Fibroblast of villous mesenchyme (primary cell): ENCODE measurements around the gene NXT1. TPM values are rescaled to one million over a fixed set of nuclear protein-coding genes. Genes with fewer than 3 reads are reported as not detected.

Experiments
- DNase-seq: peaks from one replicate; pipeline ENCODE4 v3.0.0-alpha.2; 2010; ENCODE audit warnings: low read depth
- H3K4me3 ChIP-seq: 2 replicates; pipeline ENCODE4 v1.5.1; 2011; ENCODE audit warnings: low read depth, mild to moderate bottlenecking, low read length
- CTCF ChIP-seq: IDR thresholded peaks from 2 replicates; pipeline ENCODE4 v1.5.1; 2012; ENCODE audit warnings: low read depth, mild to moderate bottlenecking, low read length; ENCODE audit not compliant: insufficient read depth
- total RNA-seq: library from RNA; depleted of rRNA; stranded (reverse); fragments of >200 nt; gene quantifications from 2 replicates; pipeline ENCODE4 v1.2.3, GENCODE V29; 2012

The NXT1 gene
- total RNA-seq, 1 donor: 22.9 TPM

GRCh38 chr20:23381876-23382275 lies 31.3 kb downstream of the NXT1 start:
- H3K4me3 ChIP-seq: no peak overlapping the region
- no peak for DNase-seq
- TF ChIP-seq CTCF: no peak

GRCh38 chr20:23386304-23387117 lies 35.9 kb downstream of the NXT1 start:
- TF ChIP-seq CTCF: no peak
- no peak overlapping the region for H3K4me3 ChIP-seq
- no peak for DNase-seq

- no peak for DNase-seq
- no peak for TF ChIP-seq CTCF
- no peak overlapping the region for H3K4me3 ChIP-seq
These were observed 36.5 kb downstream of the NXT1 start for GRCh38 chr20:23387118-23387443.

GRCh38 chr20:23390091-23390774 lies 39.6 kb downstream of the NXT1 start:
- no peak for DNase-seq
- no peak for TF ChIP-seq CTCF
- no peak overlapping the region for H3K4me3 ChIP-seq

- H3K4me3 ChIP-seq: no peak overlapping the region
- TF ChIP-seq CTCF: no peak
These were observed 41.2 kb downstream of the NXT1 start for GRCh38 chr20:23391707-23392310.

GRCh38 chr20:23393996-23394775 lies 43.6 kb downstream of the NXT1 start:
- no peak for DNase-seq
- TF ChIP-seq CTCF: no peak
- no peak overlapping the region for H3K4me3 ChIP-seq

More at GRCh38 chr20:23391707-23392310, 41.2 kb downstream of the NXT1 start:
- no peak for DNase-seq
